ENCODE measurements around the gene PRSS8.
"Not testable (repeated sequence)": the region's sequence is repeated elsewhere in the genome, so short reads cannot be mapped to it uniquely, and the experiment has no call there.

PRSS8 gene

DNA sequence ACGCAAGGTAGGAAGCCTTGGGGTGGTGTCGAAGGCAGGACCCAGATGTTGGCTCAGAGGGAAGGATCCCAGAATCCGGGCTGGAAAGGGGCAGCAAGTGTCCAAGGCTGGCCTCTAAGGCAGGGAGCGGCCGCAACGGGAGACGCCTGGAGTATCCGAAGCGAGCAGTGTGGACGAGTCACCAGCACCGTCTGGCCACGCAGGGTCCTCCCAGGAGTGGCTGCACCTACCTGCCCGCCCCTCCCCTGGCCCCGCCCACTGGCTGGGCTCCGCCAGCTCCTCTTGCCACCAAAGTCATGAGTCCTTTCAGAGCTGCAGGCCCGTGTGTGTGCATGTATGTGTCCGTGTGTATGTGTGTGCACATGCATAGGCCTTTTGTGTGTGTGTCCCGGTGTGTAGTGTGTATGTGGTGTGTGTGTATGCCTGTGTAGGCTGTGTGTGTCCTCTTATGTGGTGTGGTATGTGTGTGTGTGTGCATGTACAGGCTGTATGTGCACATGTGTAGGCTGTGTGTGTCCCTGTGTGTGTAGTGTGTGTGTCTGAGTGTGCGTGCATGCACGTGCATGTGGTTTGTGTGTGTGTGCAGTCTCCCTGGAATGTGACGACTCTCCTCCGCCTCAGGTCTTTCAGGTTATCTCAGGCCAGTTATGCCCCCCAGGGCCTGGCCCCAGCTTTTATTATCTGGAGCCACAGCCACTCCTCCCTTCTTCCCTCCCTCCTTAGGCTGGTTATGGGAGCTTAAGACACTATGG lies at the start of gene PRSS8:
PRSS8 (minus strand) TSS at position 193 of the 752 bp plus-strand sequence. CDS start 229 bp downstream, outside the sequence.
- intact Hi-C loops (cut with DNase I) = no loop called here
- no peak for DNase-seq

DNA sequence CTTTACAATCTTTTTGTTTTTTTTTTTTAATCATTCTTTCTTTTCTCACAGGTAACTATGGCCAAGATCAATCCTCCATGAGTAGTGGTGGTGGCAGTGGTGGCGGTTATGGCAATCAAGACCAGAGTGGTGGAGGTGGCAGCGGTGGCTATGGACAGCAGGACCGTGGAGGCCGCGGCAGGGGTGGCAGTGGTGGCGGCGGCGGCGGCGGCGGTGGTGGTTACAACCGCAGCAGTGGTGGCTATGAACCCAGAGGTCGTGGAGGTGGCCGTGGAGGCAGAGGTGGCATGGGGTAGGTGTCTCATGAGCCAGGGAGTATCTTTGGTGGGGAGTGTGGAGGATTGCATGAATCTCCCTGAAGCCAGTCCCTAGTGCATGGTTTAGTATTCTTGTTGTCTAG lies 49.4 kb upstream of the PRSS8 start:
- intact Hi-C loops (cut with DNase I) = loop anchor here (10.0 kb wide), 1 partner anchor 260 kb away; the partner anchor contains the start of gene ZNF843
- DNase-seq = no peak

DNA sequence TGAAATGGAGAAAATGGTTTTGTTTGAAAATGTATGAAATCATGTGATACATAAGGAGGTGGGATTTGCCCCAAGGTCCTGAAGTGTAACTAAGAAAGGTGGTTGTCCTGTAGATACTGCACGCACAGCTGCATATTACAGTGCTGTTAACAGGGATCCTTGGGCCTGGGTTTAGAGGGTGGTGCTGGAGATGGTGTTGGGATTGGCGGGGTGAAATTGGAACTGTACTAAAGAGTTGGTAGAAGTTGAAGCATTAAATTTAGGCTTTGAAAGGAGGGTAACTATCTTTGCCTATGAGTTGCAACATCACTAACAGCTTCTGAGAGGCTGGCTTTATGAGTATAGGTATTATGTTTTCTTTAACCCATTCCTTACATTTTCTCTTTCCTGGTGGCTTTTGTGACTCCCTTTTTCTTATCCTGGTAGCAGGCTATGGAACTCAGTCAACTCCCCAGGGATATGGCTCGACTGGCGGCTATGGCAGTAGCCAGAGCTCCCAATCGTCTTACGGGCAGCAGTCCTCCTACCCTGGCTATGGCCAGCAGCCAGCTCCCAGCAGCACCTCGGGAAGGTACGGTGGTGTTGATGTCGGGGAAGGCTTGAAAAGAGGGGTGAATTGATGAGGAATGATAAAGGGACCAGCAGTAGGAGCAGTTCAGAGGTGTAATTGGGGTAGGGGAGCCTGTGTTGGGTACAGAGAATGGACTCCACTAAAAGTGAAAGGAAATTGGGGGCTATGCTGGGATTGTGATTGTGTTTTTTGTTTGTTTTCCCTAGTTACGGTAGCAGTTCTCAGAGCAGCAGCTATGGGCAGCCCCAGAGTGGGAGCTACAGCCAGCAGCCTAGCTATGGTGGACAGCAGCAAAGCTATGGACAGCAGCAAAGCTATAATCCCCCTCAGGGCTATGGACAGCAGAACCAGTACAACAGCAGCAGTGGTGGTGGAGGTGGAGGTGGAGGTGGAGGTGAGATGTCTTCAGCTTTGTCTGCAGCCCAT lies 48.2 kb upstream of the PRSS8 start:
- no peak for DNase-seq
- intact Hi-C loops (cut with DNase I) = loop anchor here (10.0 kb wide), 1 partner anchor 261 kb away; the partner anchor contains the start of gene ZNF843

DNA sequence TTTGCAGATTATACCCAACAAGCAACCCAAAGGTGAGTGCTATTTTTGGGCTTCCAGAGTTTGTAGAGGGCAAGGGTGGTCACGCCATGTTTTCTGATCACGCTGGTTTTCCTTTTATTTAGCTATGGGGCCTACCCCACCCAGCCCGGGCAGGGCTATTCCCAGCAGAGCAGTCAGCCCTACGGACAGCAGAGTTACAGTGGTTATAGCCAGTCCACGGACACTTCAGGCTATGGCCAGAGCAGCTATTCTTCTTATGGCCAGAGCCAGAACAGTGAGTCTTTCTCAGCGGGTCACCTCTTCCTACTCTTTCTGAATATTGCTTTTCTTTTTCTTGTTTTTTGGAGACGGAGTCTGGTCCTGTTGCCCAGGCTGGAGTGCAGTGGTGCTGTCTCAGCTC lies 46.9 kb upstream of the PRSS8 start:
- DNase-seq = no peak
- intact Hi-C loops (cut with DNase I) = loop anchor here (10.0 kb wide), 1 partner anchor 262 kb away; the partner anchor contains the start of gene ZNF843

DNA sequence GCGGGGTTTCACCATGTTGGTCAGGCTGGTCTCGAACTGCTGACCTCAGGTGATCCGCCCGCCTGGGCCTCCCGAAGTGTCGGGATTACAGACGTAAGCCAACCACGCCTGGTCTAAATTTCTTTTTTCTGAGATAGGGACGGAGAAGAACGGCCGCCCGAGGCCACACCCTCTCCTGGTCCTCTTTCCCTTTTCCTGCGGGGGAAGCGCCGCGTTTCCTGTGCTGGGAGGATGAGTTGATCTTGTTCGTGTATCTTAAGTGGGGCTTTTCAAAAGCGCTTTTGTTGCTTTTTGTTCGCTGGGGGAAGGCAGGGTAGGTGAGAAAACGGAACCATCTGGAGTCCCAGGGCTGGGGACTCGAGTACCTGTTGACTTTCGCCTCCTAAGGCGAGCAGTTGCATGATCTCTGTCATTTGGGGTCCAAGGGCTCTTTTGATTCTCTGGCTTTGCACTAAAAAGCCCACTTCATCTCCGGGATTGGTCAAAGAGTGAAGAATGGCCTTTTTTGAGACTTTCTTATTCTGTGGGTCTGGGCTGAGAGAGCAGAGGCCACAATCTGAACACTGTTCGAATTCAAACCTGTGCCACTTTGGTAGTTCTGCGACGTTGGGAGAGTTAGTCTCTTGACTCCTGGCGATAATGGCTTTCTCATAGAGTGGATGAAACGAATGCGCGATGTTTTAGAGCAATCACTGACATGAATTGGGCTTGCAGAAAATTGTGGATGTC lies 45.7 kb upstream of the PRSS8 start:
- intact Hi-C loops (cut with DNase I) = loop anchor here (10.0 kb wide), 1 partner anchor 264 kb away; the partner anchor contains the start of gene ZNF843
- DNase-seq = peak in 37 of 42 donors; percentile 12 to 63 (median 33)

DNA sequence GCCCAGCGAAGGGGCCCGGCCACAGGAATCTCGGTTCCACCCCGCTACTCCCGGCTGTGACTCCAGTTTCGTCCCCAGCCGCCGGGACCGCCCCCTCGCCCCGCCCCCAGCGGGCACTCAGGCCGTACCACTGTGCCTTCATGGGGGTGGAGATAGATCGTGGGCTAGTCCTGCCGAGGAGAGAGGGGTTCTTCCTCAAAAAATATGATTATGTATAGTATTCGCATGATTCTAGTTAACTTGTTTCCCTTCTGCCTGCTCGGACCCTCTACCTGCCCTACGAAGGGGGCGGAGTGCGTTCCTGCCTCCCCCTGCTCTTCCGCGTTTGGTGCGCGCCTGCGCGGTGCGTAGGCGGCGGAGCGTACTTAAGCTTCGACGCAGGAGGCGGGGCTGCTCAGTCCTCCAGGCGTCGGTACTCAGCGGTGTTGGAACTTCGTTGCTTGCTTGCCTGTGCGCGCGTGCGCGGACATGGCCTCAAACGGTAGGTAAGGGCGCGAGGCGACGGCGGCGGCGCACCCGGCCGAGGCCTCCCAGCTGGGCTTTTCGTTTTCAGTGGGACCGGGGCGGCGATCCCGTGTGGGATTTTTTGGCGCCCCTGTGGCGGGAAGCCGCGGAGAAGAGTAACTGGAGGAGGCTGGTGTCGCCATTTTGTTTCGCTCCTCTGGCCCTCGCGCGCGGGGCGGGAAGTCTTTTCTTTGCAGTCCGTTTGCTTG lies 44.4 kb upstream of the PRSS8 start, which contains the start of gene FUS:
FUS (plus strand) TSS at position 393 of the 713 bp plus-strand sequence; CDS start at position 469, 76 bp downstream.
- intact Hi-C loops (cut with DNase I) = loop anchor here (10.0 kb wide), 1 partner anchor 265 kb away; the partner anchor contains the start of gene ZNF843

DNA sequence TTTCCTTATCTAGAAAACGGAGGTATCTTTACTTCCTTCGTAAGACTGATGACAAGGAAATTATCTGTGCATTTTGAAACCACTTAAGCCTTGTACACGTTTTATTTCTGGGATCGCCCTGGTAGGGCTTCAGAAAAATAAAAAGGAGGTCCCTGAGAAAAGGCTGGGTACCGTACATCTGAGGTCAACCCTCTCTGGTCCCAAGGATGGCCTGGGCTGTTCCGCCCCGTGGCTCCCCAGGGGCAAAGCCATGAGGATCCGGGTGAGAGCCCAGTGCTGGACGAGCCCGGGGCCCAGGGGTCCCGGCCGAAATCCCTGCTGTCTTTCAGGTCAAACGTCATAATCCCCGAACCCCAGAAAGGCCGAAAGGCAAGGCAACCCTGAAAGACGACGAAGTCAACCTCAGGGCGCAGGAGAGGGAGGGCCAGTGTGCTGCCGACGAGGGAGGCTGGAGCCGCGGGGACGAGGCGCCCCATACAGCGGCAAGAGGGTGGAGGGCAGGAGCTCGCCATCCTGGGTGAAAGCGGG lies 43.8 kb upstream of the PRSS8 start:
- DNase-seq = peak in 4 of 42 donors; percentile 8 to 57 (median 24)
- intact Hi-C loops (cut with DNase I) = no loop called here

More for the DNA sequence above, 44.4 kb upstream of the PRSS8 start, which contains the start of gene FUS:
- DNase-seq = peak; percentile 80 to 97 (median 93)

DNA sequence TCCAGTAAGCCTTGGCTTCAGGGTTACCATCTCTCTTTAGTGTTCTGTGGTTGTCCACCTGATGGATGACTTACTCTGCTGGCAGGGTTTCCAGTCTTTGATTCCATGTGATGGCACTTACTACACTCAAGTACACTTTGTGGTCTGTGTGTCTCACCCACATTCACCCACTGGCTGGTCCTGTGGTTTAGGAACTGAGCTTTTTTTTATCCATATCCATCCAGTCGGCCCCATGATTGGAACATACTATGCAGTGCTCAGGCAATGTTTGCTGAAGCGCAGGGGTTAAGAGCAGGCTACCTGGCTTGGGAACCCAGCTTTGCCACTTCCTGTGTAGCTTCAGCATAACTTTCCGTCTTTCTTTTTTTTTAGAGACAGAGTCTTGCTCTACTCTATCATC lies 41.6 kb upstream of the PRSS8 start:
- intact Hi-C loops (cut with DNase I) = no loop called here
- DNase-seq = no peak

DNA sequence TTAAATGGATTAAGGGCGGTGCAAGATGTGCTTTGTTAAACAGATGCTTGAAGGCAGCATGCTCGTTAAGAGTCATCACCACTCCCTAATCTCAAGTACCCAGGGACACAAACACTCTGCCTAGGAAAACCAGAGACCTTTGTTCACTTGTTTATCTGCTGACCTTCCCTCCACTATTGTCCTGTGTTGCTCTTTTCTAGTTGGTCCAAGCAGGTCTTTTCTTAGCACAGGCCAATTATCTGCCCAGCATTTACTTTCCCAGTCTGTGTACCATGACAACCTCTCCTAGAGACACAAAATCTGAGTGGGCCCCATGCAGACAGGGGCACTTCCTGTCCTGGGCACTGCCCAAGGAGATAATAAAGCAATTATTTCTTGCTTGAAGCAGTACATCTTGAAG lies 34.5 kb upstream of the PRSS8 start:
- DNase-seq; intact Hi-C loops (cut with DNase I): not testable (repeated sequence)

DNA sequence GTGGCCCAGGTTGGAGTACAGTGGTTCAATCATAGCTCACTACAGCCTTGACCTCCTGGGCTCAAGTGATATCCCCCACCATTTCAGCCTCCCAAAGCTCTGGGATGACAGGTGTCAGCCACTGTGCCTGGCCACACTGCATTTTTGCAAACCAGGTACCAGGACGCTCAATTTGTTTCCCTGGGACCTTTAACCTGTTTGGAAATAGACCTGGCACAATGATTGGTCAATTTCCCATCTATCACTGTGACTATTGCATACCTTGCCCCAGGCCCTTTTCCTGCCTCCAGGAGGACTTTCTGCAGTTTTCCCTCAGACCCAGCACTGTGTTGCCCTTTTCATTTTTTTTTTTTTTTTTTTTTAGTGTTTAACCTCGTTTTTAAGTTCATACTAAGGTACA lies 33.3 kb upstream of the PRSS8 start:
- intact Hi-C loops (cut with DNase I) = no loop called here
- no peak for DNase-seq

DNA sequence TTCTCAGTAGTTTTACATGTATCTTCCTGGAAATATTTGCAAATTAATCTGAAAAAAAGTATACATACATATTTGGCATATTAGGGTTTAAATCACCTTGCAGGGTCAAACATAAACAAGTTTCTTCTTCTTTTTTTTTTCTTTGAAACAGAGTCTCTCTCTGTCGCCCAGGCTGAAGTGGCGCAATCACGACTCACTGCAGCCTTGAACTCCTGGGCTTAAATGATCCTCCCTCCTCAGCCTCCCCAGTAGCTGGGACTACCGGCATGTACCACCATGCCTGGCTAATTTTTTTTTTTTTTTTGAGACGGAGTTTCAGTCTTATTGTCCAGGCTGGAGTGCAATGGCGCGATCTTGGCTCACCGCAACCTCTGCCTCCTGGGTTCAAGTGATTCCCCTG lies 31.8 kb upstream of the PRSS8 start:
- intact Hi-C loops (cut with DNase I) = no loop called here

DNA sequence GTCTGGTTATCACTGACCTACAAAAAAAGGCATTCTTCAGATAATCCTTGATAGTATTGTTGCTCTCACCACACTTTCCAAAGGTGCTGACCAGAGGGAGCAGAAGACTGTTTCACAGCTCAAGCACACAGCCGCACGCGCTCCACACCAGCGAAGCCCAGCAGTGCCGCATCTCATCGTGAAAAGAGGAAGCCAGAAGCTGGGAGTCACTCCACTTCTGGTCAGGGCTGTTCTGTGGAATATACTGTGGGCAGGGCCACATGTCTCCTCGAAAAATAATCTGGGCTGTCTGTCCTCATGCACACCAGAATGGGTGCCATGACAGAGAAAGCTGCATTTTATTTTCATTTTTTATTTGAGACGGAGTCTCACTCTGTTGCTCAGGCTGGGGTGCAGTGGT lies 21.6 kb upstream of the PRSS8 start:
- intact Hi-C loops (cut with DNase I) = no loop called here
- DNase-seq = peak in 5 of 42 donors; percentile 10 to 40 (median 20)

More for the DNA sequence above, 31.8 kb upstream of the PRSS8 start:
- DNase-seq = no peak

DNA sequence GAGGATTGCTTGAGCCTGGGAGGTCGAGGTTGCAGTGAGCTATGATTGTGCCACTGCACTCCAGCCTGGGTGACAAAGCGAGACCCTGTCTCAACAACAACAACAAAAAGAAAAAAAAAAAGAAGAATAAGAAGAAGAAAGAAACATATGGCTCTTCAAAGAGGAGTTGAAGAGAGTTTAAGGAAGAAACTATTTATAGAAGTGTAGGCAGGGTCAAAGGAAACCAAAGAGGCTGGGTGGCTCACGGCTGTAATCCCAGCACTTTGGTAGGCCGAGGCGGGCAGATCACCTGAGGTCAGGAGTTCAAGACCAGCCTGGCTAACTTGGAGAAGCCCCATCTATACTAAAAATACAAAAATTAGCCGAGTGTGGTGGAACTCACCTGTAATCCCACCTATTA lies 15.4 kb upstream of the PRSS8 start:
- intact Hi-C loops (cut with DNase I); DNase-seq: not testable (repeated sequence)

DNA sequence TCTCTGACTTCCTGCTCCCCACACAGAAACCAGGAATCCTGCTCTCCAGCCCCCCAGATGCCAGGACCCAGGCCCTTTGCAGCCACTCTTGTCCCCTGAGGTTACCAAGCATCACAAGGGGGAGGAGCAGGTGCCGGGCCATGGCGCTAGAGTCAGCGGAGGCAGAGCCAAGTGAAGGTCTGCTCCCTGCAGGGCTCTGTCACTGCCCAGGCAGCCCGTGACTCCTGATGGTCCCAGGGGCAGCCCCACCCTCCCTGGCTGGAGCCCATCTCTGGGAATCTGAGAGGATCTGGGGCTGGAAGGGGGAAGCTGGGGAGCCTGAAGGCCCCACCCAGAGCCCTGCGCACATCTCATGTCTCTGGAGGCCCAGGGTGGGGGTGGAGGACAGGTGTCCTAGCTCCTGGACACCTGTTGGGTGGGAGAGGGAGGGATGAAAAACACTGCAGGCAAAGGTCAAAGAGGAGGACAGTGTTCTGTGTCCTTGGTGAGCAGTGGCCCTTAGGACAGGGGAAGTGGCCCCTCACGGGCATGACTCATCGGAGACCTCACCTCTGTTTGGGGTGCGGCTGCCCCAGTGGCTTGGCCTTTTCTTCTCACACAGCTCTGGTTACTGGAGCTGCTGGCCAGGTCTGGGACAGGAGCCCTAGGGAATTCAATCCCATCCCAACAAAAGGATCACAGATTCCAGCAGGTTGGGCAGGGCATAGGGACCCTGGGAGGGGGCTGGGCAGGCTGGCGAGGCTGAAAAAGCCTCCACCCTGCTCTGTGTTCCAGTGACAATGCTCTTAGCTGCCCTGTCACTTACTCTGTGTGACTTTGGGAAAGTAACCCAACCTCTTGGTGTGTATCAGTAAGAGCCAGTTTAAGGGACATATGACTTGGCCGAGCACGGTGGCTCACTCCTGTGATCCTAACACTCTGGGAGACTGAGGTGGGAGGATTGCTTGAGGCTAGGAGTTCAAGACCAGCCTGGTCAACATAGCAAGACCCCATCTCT lies 14.7 kb upstream of the PRSS8 start, which contains the start of gene PRSS36:
PRSS36 (minus strand) TSS at position 173 of the 997 bp plus-strand sequence; CDS start at position 142, 31 bp downstream.
- no peak for DNase-seq
- intact Hi-C loops (cut with DNase I) = no loop called here

DNA sequence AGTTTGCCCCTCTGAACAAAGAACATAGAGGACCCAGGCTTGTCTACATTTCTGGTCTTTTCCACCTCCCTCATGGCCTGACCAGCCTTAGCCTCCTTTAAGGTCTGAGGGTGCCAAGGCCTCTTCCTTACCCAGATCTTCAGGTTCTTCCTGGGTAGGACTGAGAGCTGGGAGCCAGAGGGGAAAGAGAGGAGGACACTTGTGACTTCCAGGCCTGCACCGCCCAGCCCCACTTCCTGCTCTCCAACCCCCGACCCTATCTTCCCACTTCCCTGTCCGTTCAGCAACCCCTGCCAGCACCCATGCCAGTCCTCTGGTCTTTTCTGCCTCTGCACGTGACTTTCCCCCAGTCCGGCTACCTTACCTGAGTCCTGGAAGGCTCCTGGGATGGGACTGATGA lies 13.8 kb upstream of the PRSS8 start:
- intact Hi-C loops (cut with DNase I) = no loop called here
- DNase-seq = no peak

DNA sequence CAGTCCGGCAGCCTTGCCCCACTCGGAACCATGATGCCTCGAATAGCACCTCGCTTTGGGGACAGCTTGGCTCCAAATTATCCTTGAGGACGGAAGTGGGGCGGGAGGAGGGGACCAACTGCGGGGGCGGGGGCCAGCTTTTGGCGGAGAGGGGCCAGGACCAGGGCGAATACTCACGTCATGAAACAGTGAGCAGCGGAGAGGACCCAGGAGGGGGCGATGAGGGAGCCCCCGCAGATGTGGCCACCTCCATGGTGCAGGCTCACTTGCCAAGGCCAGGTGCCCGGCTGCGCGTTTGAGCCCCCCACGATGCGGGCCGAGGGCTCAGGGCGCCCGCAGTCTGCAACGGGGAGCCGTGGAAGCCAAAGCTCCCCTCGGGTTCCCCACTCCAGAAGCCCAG lies 13.4 kb upstream of the PRSS8 start:
- no peak for DNase-seq
- intact Hi-C loops (cut with DNase I) = no loop called here
